K562 (cell line): ENCODE results near the gene MRNIP. TPM values are rescaled to one million over a fixed set of nuclear protein-coding genes. Genes with fewer than 3 reads are reported as not detected.

Source experiments
- ELF1 ChIP-seq: fragments of 200-800 bp; sonication (Bioruptor generic); IDR thresholded peaks from 2 replicates; pipeline ENCODE4 v1.6.1; 2016; ENCODE audit warnings: missing genetic modification characterization, missing compliant biosample characterization
- FOSL1 ChIP-seq: fragments of 200-800 bp; sonication (Bioruptor generic); conservative IDR thresholded peaks from 2 replicates; pipeline ENCODE4 v1.6.1; 2016; ENCODE audit warnings: missing genetic modification characterization, missing compliant biosample characterization
- HNRNPLL ChIP-seq: fragments of 200-400 bp; formaldehyde crosslinking; IDR thresholded peaks from 2 replicates; pipeline ENCODE4 v1.6.1; 2017; ENCODE audit warnings: low read length, low read depth, mild to moderate bottlenecking; ENCODE audit not compliant: poor library complexity, severe bottlenecking
- IRF2 ChIP-seq: sonication (generic); formaldehyde crosslinking; IDR thresholded peaks from 2 replicates; pipeline ENCODE4 v1.8.1; 2022; ENCODE audit warnings: mild to moderate bottlenecking, missing genetic modification reagents
- KLF1 ChIP-seq: fragments of 450-650 bp; IDR thresholded peaks from 2 replicates; pipeline ENCODE4 v1.6.1; 2016; ENCODE audit warnings: missing genetic modification characterization, missing compliant biosample characterization
- LARP7 ChIP-seq: fragments of 450-650 bp; IDR thresholded peaks from 2 replicates; pipeline ENCODE4 v1.6.1; 2016
- NR2C1 ChIP-seq, 2 experiments: fragments of 450-650 bp; IDR thresholded peaks; 2 replicates each; pipeline ENCODE4 v1.6.1; 2017; ENCODE audit warnings: mild to moderate bottlenecking in 2 of 2, antibody characterized with exemption in 1 of 2, inconsistent platforms in 1 of 2, missing compliant biosample characterization in 1 of 2, missing genetic modification characterization in 1 of 2
- PHF21A ChIP-seq: fragments of 450-650 bp; IDR thresholded peaks from 2 replicates; pipeline ENCODE4 v1.6.1; 2017; ENCODE audit warnings: low read depth, borderline replicate concordance
- POLR2AphosphoS2 ChIP-seq: IDR thresholded peaks from 2 replicates; pipeline ENCODE4 v1.6.1; 2012; ENCODE audit warnings: low read length, improper control_type of control experiment
- PTRF ChIP-seq: fragments of 450-650 bp; IDR thresholded peaks from 2 replicates; pipeline ENCODE4 v1.6.1; 2016; ENCODE audit warnings: mild to moderate bottlenecking, missing genetic modification characterization, missing compliant biosample characterization
- TARDBP ChIP-seq: fragments of 450-650 bp; IDR thresholded peaks from 2 replicates; pipeline ENCODE4 v1.6.1; 2016
- TCF7 ChIP-seq: sonication (generic); IDR thresholded peaks from 2 replicates; pipeline ENCODE4 v1.6.1; 2016; ENCODE audit warnings: antibody characterized with exemption, borderline replicate concordance
- ZFP1 ChIP-seq: fragments of 450-650 bp; formaldehyde crosslinking; IDR thresholded peaks from 2 replicates; pipeline ENCODE4 v1.4.0; 2020; ENCODE audit warnings: mild to moderate bottlenecking, mixed read lengths
- ZNF175 ChIP-seq: fragments of 200-800 bp; sonication (Bioruptor generic); IDR thresholded peaks from 2 replicates; pipeline ENCODE4 v1.6.1; 2016; ENCODE audit warnings: low read depth, mild to moderate bottlenecking, missing genetic modification characterization, missing compliant biosample characterization
- ZNF551 ChIP-seq: fragments of 250-450 bp; sonication (Bioruptor Pico); IDR thresholded peaks from 2 replicates; pipeline ENCODE4 v1.5.0; 2021; ENCODE audit warnings: mild to moderate bottlenecking, moderate library complexity
- polyA plus RNA-seq, 8 experiments: library from polyadenylated mRNA; depleted of rRNA in 4 of 8; stranded (reverse) in 5 of 8; unstranded in 3 of 8; fragments of >200 nt; fragmentation: Nextera tagmentation in 2 of 8; fragmentation: Illumina TruSeq in 1 of 8; extraction: Ambion mirVana in 2 of 8; extraction: Trizol in 1 of 8; gene quantifications; 2 replicates each; pipeline versions ENCODE4 v1.2.1 to v1.2.3, GENCODE V29; 2011 to 2014; ENCODE audit warnings: inconsistent platforms in 1 of 8, missing spikeins in 1 of 8
- total RNA-seq, 7 experiments: library from RNA; depleted of rRNA in 6 of 7; stranded (reverse); fragments of >200 nt in 6 of 7; fragmentation: Illumina TruSeq in 2 of 7; extraction: Trizol in 2 of 7; gene quantifications; 2 replicates each; pipeline versions ENCODE4 v1.2.1 to v1.2.3, GENCODE V29; 2011 to 2021; ENCODE audit warnings: low replicate concordance in 1 of 7
- TF ChIP-seq, protein P1 (sequence below): fragments of 150-350 bp; IDR thresholded peaks from 2 replicates; pipeline ENCODE4 v1.6.1; 2014; ENCODE audit warnings: low read depth, mild to moderate bottlenecking, low read length, borderline replicate concordance
- TF ChIP-seq, protein P2 (sequence below): fragments of 450-650 bp; formaldehyde crosslinking; IDR thresholded peaks from 2 replicates; pipeline ENCODE4 v1.4.0; 2020; ENCODE audit warnings: mild to moderate bottlenecking, moderate library complexity
- TF ChIP-seq, protein P3 (sequence below): fragments of 200-400 bp; formaldehyde crosslinking; IDR thresholded peaks from 2 replicates; pipeline ENCODE4 v1.6.1; 2017; ENCODE audit warnings: mild to moderate bottlenecking, low read depth, low read length, moderate library complexity
- TF ChIP-seq, protein P4 (sequence below): fragments of 450-650 bp; IDR thresholded peaks from 2 replicates; pipeline ENCODE4 v1.7.1; 2018; ENCODE audit warnings: mild to moderate bottlenecking, low read depth; ENCODE audit not compliant: partially characterized antibody

Gene MRNIP
- total and polyA plus RNA-seq, 9 of the 15 experiments (the other 6 are each of a cell fraction or from before 2014, with no cell fraction given): 3.6 to 39.0 (median 16.8) TPM

DNA sequence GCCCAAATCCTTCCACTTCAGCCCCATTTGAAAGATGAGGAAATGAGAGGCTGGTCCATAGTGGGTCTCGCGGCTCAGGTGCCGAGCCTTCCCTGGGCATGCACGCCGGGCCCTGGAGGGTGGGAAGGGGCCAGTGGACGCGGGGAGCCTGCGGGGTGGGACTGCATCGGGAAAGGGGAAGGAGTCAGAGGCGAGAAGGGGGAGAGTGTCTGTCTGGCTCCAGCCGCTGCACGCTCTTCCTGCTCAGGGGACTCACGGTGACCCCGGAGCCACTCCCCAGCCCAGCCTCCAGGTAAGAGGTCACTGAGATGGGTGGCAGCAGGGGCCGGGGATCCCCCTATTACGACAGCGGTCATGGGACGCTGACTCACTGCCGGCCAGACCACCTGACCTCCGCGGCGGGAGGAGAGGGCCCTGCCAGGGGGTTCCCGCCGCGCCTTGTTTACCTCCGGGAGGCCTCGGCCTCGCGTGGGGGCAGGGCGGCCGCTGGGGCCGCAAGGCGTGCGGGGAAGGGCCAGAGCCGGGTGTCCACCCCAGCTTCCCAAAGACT, 39.8 kb downstream of the MRNIP start (continued):
- TF ChIP-seq, protein P1, sequence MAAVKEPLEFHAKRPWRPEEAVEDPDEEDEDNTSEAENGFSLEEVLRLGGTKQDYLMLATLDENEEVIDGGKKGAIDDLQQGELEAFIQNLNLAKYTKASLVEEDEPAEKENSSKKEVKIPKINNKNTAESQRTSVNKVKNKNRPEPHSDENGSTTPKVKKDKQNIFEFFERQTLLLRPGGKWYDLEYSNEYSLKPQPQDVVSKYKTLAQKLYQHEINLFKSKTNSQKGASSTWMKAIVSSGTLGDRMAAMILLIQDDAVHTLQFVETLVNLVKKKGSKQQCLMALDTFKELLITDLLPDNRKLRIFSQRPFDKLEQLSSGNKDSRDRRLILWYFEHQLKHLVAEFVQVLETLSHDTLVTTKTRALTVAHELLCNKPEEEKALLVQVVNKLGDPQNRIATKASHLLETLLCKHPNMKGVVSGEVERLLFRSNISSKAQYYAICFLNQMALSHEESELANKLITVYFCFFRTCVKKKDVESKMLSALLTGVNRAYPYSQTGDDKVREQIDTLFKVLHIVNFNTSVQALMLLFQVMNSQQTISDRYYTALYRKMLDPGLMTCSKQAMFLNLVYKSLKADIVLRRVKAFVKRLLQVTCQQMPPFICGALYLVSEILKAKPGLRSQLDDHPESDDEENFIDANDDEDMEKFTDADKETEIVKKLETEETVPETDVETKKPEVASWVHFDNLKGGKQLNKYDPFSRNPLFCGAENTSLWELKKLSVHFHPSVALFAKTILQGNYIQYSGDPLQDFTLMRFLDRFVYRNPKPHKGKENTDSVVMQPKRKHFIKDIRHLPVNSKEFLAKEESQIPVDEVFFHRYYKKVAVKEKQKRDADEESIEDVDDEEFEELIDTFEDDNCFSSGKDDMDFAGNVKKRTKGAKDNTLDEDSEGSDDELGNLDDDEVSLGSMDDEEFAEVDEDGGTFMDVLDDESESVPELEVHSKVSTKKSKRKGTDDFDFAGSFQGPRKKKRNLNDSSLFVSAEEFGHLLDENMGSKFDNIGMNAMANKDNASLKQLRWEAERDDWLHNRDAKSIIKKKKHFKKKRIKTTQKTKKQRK: no peak
- TF ChIP-seq TARDBP: no peak; the same call in 1 of the 2 replicates
- TF ChIP-seq, protein P2, sequence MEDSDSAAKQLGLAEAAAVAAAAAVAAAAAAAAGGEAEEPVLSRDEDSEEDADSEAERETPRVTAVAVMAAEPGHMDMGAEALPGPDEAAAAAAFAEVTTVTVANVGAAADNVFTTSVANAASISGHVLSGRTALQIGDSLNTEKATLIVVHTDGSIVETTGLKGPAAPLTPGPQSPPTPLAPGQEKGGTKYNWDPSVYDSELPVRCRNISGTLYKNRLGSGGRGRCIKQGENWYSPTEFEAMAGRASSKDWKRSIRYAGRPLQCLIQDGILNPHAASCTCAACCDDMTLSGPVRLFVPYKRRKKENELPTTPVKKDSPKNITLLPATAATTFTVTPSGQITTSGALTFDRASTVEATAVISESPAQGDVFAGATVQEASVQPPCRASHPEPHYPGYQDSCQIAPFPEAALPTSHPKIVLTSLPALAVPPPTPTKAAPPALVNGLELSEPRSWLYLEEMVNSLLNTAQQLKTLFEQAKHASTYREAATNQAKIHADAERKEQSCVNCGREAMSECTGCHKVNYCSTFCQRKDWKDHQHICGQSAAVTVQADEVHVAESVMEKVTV: no peak
- peak; percentile 98 for TF ChIP-seq FOSL1 (tag)
- TF ChIP-seq LARP7: peak; percentile 96; the same call in 1 of the 2 replicates
- no peak for TF ChIP-seq ZNF175
- TF ChIP-seq, protein P3, sequence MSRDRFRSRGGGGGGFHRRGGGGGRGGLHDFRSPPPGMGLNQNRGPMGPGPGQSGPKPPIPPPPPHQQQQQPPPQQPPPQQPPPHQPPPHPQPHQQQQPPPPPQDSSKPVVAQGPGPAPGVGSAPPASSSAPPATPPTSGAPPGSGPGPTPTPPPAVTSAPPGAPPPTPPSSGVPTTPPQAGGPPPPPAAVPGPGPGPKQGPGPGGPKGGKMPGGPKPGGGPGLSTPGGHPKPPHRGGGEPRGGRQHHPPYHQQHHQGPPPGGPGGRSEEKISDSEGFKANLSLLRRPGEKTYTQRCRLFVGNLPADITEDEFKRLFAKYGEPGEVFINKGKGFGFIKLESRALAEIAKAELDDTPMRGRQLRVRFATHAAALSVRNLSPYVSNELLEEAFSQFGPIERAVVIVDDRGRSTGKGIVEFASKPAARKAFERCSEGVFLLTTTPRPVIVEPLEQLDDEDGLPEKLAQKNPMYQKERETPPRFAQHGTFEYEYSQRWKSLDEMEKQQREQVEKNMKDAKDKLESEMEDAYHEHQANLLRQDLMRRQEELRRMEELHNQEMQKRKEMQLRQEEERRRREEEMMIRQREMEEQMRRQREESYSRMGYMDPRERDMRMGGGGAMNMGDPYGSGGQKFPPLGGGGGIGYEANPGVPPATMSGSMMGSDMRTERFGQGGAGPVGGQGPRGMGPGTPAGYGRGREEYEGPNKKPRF: no peak
- peak; percentile 68; the same call in 1 of the 2 replicates for TF ChIP-seq PHF21A
- no peak for TF ChIP-seq PTRF (tag)
- TF ChIP-seq, protein P4, sequence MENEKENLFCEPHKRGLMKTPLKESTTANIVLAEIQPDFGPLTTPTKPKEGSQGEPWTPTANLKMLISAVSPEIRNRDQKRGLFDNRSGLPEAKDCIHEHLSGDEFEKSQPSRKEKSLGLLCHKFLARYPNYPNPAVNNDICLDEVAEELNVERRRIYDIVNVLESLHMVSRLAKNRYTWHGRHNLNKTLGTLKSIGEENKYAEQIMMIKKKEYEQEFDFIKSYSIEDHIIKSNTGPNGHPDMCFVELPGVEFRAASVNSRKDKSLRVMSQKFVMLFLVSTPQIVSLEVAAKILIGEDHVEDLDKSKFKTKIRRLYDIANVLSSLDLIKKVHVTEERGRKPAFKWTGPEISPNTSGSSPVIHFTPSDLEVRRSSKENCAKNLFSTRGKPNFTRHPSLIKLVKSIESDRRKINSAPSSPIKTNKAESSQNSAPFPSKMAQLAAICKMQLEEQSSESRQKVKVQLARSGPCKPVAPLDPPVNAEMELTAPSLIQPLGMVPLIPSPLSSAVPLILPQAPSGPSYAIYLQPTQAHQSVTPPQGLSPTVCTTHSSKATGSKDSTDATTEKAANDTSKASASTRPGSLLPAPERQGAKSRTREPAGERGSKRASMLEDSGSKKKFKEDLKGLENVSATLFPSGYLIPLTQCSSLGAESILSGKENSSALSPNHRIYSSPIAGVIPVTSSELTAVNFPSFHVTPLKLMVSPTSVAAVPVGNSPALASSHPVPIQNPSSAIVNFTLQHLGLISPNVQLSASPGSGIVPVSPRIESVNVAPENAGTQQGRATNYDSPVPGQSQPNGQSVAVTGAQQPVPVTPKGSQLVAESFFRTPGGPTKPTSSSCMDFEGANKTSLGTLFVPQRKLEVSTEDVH: peak; percentile 38
- no peak for TF ChIP-seq KLF1
- TF ChIP-seq NR2C1 (IDR thresholded peaks at IDR 0.05): peak; percentile 94
- peak; percentile 96 for TF ChIP-seq NR2C1 (tag; IDR thresholded peaks at IDR 0.05)
- no peak for TF ChIP-seq ZNF551 (CRISPR knock-in tag)
- TF ChIP-seq ELF1 (tag): peak; percentile 75
- no peak for TF ChIP-seq ZFP1 (CRISPR knock-in tag)
- TF ChIP-seq HNRNPLL: no peak
- no peak; the same call in 1 of the 2 replicates for TF ChIP-seq POLR2AphosphoS2
- no peak for TF ChIP-seq IRF2 (CRISPR knock-in tag)
- 0 out of 2 replicates have a peak, but pooled peaks have one; percentile 44 for TF ChIP-seq TCF7
